HepG2 (cell line): ENCODE measurements around the gene PRKAR2A. TPM values are rescaled to one million over a fixed set of nuclear protein-coding genes. Genes with fewer than 3 reads are reported as not detected.
A peak's percentile ranks its signal among the peaks of the same experiment; 100 is the strongest.

Experiments used
- ARID2 ChIP-seq: sonication (generic); formaldehyde crosslinking; IDR thresholded peaks from 2 replicates; pipeline ENCODE4 v1.8.1; 2022; ENCODE audit warnings: mild to moderate bottlenecking, missing genetic modification reagents, borderline replicate concordance
- CBFB ChIP-seq: sonication (generic); formaldehyde crosslinking; IDR thresholded peaks from 2 replicates; pipeline ENCODE4 v1.4.0; 2020; ENCODE audit warnings: missing genetic modification reagents
- FOXO4 ChIP-seq: sonication (generic); formaldehyde crosslinking; conservative IDR thresholded peaks from 2 replicates; pipeline ENCODE4 v1.8.1; 2023; ENCODE audit warnings: missing genetic modification reagents
- GTF3A ChIP-seq: sonication (generic); formaldehyde crosslinking; conservative IDR thresholded peaks from 2 replicates; pipeline ENCODE4 v1.4.0; 2020; ENCODE audit warnings: mild to moderate bottlenecking, missing genetic modification reagents
- HNF1B ChIP-seq: sonication (generic); formaldehyde crosslinking; IDR thresholded peaks from 2 replicates; pipeline ENCODE4 v1.5.1; 2020; ENCODE audit warnings: mild to moderate bottlenecking, moderate library complexity, missing genetic modification reagents
- LRRFIP1 ChIP-seq: sonication (generic); formaldehyde crosslinking; conservative IDR thresholded peaks from 2 replicates; pipeline ENCODE4 v1.4.0; 2020; ENCODE audit warnings: missing genetic modification reagents
- MAFG ChIP-seq: sonication (generic); formaldehyde crosslinking; IDR thresholded peaks from 2 replicates; pipeline ENCODE4 v1.5.1; 2020; ENCODE audit warnings: mild to moderate bottlenecking, missing genetic modification reagents
- MAX ChIP-seq: IDR thresholded peaks from 2 replicates; pipeline ENCODE4 v1.6.1; 2012; ENCODE audit warnings: inconsistent platforms
- MED8 ChIP-seq: sonication (generic); formaldehyde crosslinking; IDR thresholded peaks from 2 replicates; pipeline ENCODE4 v1.8.1; 2023; ENCODE audit warnings: mild to moderate bottlenecking, missing genetic modification reagents; ENCODE audit not compliant: insufficient replicate concordance
- NR0B2 ChIP-seq: sonication (generic); formaldehyde crosslinking; IDR thresholded peaks from 2 replicates; pipeline ENCODE4 v1.4.0; 2020; ENCODE audit warnings: mild to moderate bottlenecking, missing genetic modification reagents
- PAWR ChIP-seq: sonication (generic); formaldehyde crosslinking; IDR thresholded peaks from 2 replicates; pipeline ENCODE4 v1.4.0; 2020; ENCODE audit warnings: missing genetic modification reagents, mild to moderate bottlenecking, borderline replicate concordance
- PRDM15 ChIP-seq: sonication (generic); formaldehyde crosslinking; IDR thresholded peaks from 2 replicates; pipeline ENCODE4 v1.4.0; 2020; ENCODE audit warnings: missing genetic modification reagents
- REPIN1 ChIP-seq: sonication (generic); formaldehyde crosslinking; IDR thresholded peaks from 2 replicates; pipeline ENCODE4 v1.8.0; 2022; ENCODE audit warnings: missing genetic modification reagents, low read depth, mild to moderate bottlenecking, borderline replicate concordance
- ZBTB34 ChIP-seq: sonication (generic); formaldehyde crosslinking; IDR thresholded peaks from 2 replicates; pipeline ENCODE4 v1.8.0; 2022; ENCODE audit warnings: mild to moderate bottlenecking, missing genetic modification reagents
- ZNF101 ChIP-seq: sonication (generic); formaldehyde crosslinking; IDR thresholded peaks from 2 replicates; pipeline ENCODE4 v1.4.0; 2020; ENCODE audit warnings: mild to moderate bottlenecking, low read depth, missing genetic modification reagents, borderline replicate concordance
- ZNF629 ChIP-seq: sonication (generic); formaldehyde crosslinking; conservative IDR thresholded peaks from 2 replicates; pipeline ENCODE4 v1.5.0; 2020; ENCODE audit warnings: missing genetic modification reagents
- polyA plus RNA-seq, 8 experiments: library from polyadenylated mRNA; depleted of rRNA in 3 of 8; stranded (reverse) in 7 of 8; unstranded in 1 of 8; fragments of >200 nt; fragmentation: Illumina TruSeq in 4 of 8; extraction: Trizol in 4 of 8; gene quantifications; 2 replicates each; pipeline versions ENCODE4 v1.2.1 to v1.2.3, GENCODE V29; 2011 to 2016; ENCODE audit warnings: low read depth in 4 of 8, missing spikeins in 1 of 8, mixed read lengths in 1 of 8; ENCODE audit not compliant: insufficient read depth in 1 of 8
- total RNA-seq, 5 experiments: library from RNA; depleted of rRNA; stranded (reverse); fragments of >200 nt; fragmentation: Illumina TruSeq; extraction: Trizol; gene quantifications; 2 replicates each; pipeline ENCODE4 v1.2.3, GENCODE V29; 2016; ENCODE audit warnings: low read depth in 1 of 5

PRKAR2A gene
- total and polyA plus RNA-seq, 2 of the 13 experiments (the other 11 are each of a cell fraction or from before 2014, with no cell fraction given): 11.8 to 29.2 TPM

- TF ChIP-seq LRRFIP1 (CRISPR knock-in tag): no peak
- no peak for TF ChIP-seq ZBTB34 (CRISPR knock-in tag)
- TF ChIP-seq FOXO4: no peak
- no peak for TF ChIP-seq NR0B2 (CRISPR knock-in tag)
- no peak for TF ChIP-seq PAWR
- no peak for TF ChIP-seq MED8 (CRISPR knock-in tag)
- TF ChIP-seq ARID2 (CRISPR knock-in tag): no peak
- TF ChIP-seq CBFB (CRISPR knock-in tag): no peak
- TF ChIP-seq PRDM15 (CRISPR knock-in tag): no peak
- TF ChIP-seq MAFG (CRISPR knock-in tag): no peak
- TF ChIP-seq HNF1B (CRISPR knock-in tag): peak; percentile 81
- TF ChIP-seq GTF3A (CRISPR knock-in tag): peak; percentile 39; the same call in 1 of the 2 replicates
- no peak for TF ChIP-seq REPIN1 (CRISPR knock-in tag)
- no peak for TF ChIP-seq ZNF101 (CRISPR knock-in tag)
- TF ChIP-seq MAX: peak; percentile 30; the same call in 1 of the 2 replicates
- no peak for TF ChIP-seq ZNF629 (CRISPR knock-in tag)
Observed at GRCh38 chr3:48716982-48717746, 130.5 kb downstream of the PRKAR2A start, which contains the start of gene IP6K2 (continued).
